Superior temporal gyrus (tissue), 1 donor: ENCODE data around the gene SPSB4.
"Not testable (repeated sequence)": the region's sequence is repeated elsewhere in the genome, so short reads cannot be mapped to it uniquely, and the experiment has no call there.

Source experiments
- DNase-seq: peaks from one replicate; pipeline ENCODE4 v3.0.0-alpha.2; 2016; ENCODE audit errors: extremely low spot score

The SPSB4 gene

GRCh38 chr3:141094790-141095545 lies 43.8 kb downstream of the SPSB4 start:
- peak; percentile 49 for DNase-seq

- DNase-seq, result no peak
Observed at GRCh38 chr3:141095546-141095937, 44.4 kb downstream of the SPSB4 start.

GRCh38 chr3:141096164-141096563 lies 45.0 kb downstream of the SPSB4 start:
- no peak for DNase-seq

- DNase-seq, result no peak
Observed at GRCh38 chr3:141096981-141097380, 45.8 kb downstream of the SPSB4 start.

- DNase-seq, result no peak
Observed at GRCh38 chr3:141100112-141100511, 49.0 kb downstream of the SPSB4 start.

- no peak for DNase-seq
Observed at GRCh38 chr3:141100531-141101320, 49.6 kb downstream of the SPSB4 start.

- no peak for DNase-seq
Observed at GRCh38 chr3:141102372-141102771, 51.2 kb downstream of the SPSB4 start.

GRCh38 chr3:141103067-141103466 lies 51.9 kb downstream of the SPSB4 start:
- DNase-seq, result no peak

- no peak for DNase-seq
Observed at GRCh38 chr3:141103503-141103902, 52.4 kb downstream of the SPSB4 start.

- no peak for DNase-seq
Observed at GRCh38 chr3:141104151-141104821, 53.1 kb downstream of the SPSB4 start.

- peak; percentile 95 for DNase-seq
Observed at GRCh38 chr3:141105828-141106628, 54.9 kb downstream of the SPSB4 start.

GRCh38 chr3:141106842-141107241 lies 55.7 kb downstream of the SPSB4 start:
- DNase-seq, result no peak

- DNase-seq, result no peak
Observed at GRCh38 chr3:141108039-141108438, 56.9 kb downstream of the SPSB4 start.

GRCh38 chr3:141109751-141110150 lies 58.6 kb downstream of the SPSB4 start:
- DNase-seq, result no peak

- no peak for DNase-seq
Observed at GRCh38 chr3:141110322-141110721, 59.2 kb downstream of the SPSB4 start.

GRCh38 chr3:141111364-141112155 lies 60.4 kb downstream of the SPSB4 start:
- DNase-seq, result no peak

GRCh38 chr3:141112686-141113297 lies 61.6 kb downstream of the SPSB4 start:
- no peak for DNase-seq

GRCh38 chr3:141113680-141114079 lies 62.5 kb downstream of the SPSB4 start:
- not testable (repeated sequence) for DNase-seq

- no peak for DNase-seq
Observed at GRCh38 chr3:141114179-141114745, 63.1 kb downstream of the SPSB4 start.

- no peak for DNase-seq
Observed at GRCh38 chr3:141114816-141115460, 63.8 kb downstream of the SPSB4 start.
